Karpas-422 (cell line): ENCODE measurements around the gene PAQR8. TPM values are rescaled to one million over a fixed set of nuclear protein-coding genes. Genes with fewer than 3 reads are reported as not detected.

ENCODE experiments used
- DNase-seq: peaks from one replicate; pipeline ENCODE4 v3.0.0-alpha.2; 2015
- H2AFZ ChIP-seq: fragments of 200-600 bp; sonication (generic); 2 replicates; pipeline ENCODE4 v1.6.1; 2014; ENCODE audit warnings: antibody characterized with exemption, low read length, mixed read lengths
- H3K27ac ChIP-seq: fragments of 200-600 bp; sonication (generic); 2 replicates; pipeline ENCODE4 v1.5.1; 2014; ENCODE audit warnings: mild to moderate bottlenecking, low read length, moderate library complexity
- H3K27me3 ChIP-seq: fragments of 200-600 bp; sonication (generic); 2 replicates; pipeline ENCODE4 v1.6.1; 2014; ENCODE audit warnings: low read length, mixed read lengths
- H3K36me3 ChIP-seq: fragments of 200-600 bp; sonication (generic); 2 replicates; pipeline ENCODE4 v1.6.1; 2014; ENCODE audit warnings: low read length, mixed read lengths; ENCODE audit not compliant: insufficient read depth
- H3K4me1 ChIP-seq: fragments of 200-600 bp; sonication (generic); 2 replicates; pipeline ENCODE4 v1.6.1; 2014; ENCODE audit warnings: mild to moderate bottlenecking, low read length, mixed read lengths
- H3K4me2 ChIP-seq: fragments of 200-600 bp; sonication (generic); 2 replicates; pipeline ENCODE4 v1.6.1; 2014; ENCODE audit warnings: low read length, low read depth, mild to moderate bottlenecking; ENCODE audit not compliant: poor library complexity, severe bottlenecking
- H3K4me3 ChIP-seq: fragments of 200-600 bp; sonication (generic); 2 replicates; pipeline ENCODE4 v1.5.1; 2014; ENCODE audit warnings: mild to moderate bottlenecking, antibody characterized with exemption, low read length, mixed read lengths
- H3K79me2 ChIP-seq: fragments of 200-600 bp; sonication (generic); 2 replicates; pipeline ENCODE4 v1.6.1; 2014; ENCODE audit warnings: mild to moderate bottlenecking, low read length, mixed read lengths
- H3K9ac ChIP-seq: fragments of 200-600 bp; sonication (generic); 2 replicates; pipeline ENCODE4 v1.6.0; 2014; ENCODE audit warnings: low read length
- H3K9me2 ChIP-seq: fragments of 200-600 bp; sonication (generic), shearing (Covaris generic); replicated peaks from 2 replicates; pipeline ENCODE4 v1.6.0; 2014; ENCODE audit warnings: mild to moderate bottlenecking, low read length, moderate library complexity; ENCODE audit not compliant: insufficient read depth
- H3K9me3 ChIP-seq: fragments of 300-700, 200-600 bp; sonication (generic); 2 replicates; pipeline ENCODE4 v1.6.1; 2014; ENCODE audit warnings: low read length, mixed read lengths
- H4K20me1 ChIP-seq: fragments of 200-600 bp; sonication (generic); 2 replicates; pipeline ENCODE4 v1.6.1; 2014; ENCODE audit warnings: mild to moderate bottlenecking, antibody characterized with exemption, low read length, low read depth; ENCODE audit not compliant: insufficient read depth
- total RNA-seq: library from RNA; depleted of rRNA; stranded (reverse); fragments of >200 nt; shearing (Covaris generic); gene quantifications from 2 replicates; pipeline ENCODE4 v1.2.3, GENCODE V29; 2014; ENCODE audit warnings: low replicate concordance

The PAQR8 gene
- total RNA-seq, 1 experiment from 2014 or later: 1.2 TPM

DNA sequence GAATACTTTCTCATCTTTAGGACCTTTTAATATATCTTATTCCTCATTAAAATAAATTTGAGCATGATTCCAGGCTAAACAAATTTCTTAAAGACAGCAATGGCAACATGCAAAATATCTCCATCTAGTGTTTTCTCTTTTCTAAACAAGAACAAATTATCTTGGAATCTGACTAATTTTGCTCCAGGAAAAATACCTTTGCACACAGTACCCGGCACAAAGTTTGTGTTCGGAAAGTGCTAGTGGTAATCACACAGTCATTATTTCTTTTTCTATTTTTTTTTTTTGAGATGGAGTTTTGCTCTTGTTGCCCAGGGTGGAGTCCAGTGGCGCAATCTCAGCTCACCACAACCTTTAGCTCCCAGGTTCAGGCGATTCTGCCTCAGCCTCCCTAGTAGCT lies 50.0 kb downstream of the PAQR8 start:
- Histone ChIP-seq H3K4me2 (no peak overlapping the region), H3K9me3 (no peaks in the 10 kb centered on the region), H3K36me3 (no peaks in the 10 kb centered on the region), H3K27ac (no peak overlapping the region), H3K4me1 (peaks cover 10% of the 10 kb centered on the region), H2AFZ (no peak overlapping the region), H3K9ac (no peak overlapping the region), H3K4me3 (no peak overlapping the region), H4K20me1 (no peaks in the 10 kb centered on the region), H3K27me3 (no peaks in the 10 kb centered on the region), H3K79me2 (no peaks in the 10 kb centered on the region), H3K9me2 (no peaks in the 10 kb centered on the region)
- no peak for DNase-seq

GRCh38 chr6:52415333-52415732 lies 53.4 kb downstream of the PAQR8 start:
- peak overlapping the region; percentile 21; the same call in 1 of the 2 replicates for H3K9ac ChIP-seq
- H3K4me3 ChIP-seq: no peak overlapping the region
- H3K9me3 ChIP-seq: no peaks in the 10 kb centered on the region
- H3K9me2 ChIP-seq: no peaks in the 10 kb centered on the region
- H3K4me1 ChIP-seq: peaks cover 17% of the 10 kb centered on the region
- DNase-seq: no peak
- no peak overlapping the region for H3K27ac ChIP-seq
- H3K36me3 ChIP-seq: no peaks in the 10 kb centered on the region
- no peak overlapping the region for H2AFZ ChIP-seq
- H3K27me3 ChIP-seq: no peaks in the 10 kb centered on the region
- H4K20me1 ChIP-seq: no peaks in the 10 kb centered on the region
- no peak overlapping the region for H3K4me2 ChIP-seq
- H3K79me2 ChIP-seq: no peaks in the 10 kb centered on the region

DNA sequence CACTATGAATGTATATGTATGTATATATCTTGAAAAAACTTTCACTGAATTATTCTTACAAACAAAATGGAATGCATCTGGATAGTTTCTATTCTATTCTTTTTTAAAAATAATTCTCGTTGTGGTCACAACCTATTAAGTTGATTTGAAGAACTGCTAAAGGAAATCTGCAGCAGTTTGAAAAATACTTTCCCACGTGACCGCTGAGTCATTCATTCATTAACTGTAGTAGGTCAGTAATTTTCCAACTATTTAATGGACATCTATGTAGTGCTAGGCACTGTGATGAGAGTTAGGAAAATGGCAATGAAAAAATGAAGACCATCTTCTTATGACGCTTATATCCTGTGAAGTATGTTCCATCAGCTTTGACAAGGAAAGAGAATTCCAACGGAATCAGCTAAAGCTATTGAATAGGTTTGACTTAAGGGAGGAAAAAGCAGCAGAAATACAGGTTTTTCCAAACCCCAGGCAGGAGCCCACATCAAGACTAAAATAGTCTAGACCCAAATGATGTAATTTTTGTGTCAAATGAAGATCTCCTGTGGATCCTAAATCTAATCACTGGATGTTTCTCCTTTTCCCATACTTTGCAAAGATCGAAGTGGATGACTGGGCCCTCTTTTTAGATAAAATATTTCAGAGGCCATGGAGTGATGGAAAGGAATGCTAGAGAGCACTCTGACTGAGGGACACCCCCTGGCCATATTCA lies 54.1 kb downstream of the PAQR8 start:
- DNase-seq: no peak
- Histone ChIP-seq H3K27me3 (no peaks in the 10 kb centered on the region), H3K27ac (no peak overlapping the region), H3K4me1 (peaks cover 22% of the 10 kb centered on the region), H3K79me2 (no peaks in the 10 kb centered on the region), H4K20me1 (no peaks in the 10 kb centered on the region), H3K4me2 (no peak overlapping the region), H3K36me3 (no peaks in the 10 kb centered on the region), H3K9me2 (no peaks in the 10 kb centered on the region), H3K4me3 (no peak overlapping the region), H2AFZ (no peak overlapping the region), H3K9ac (no peak overlapping the region), H3K9me3 (no peaks in the 10 kb centered on the region)

DNA sequence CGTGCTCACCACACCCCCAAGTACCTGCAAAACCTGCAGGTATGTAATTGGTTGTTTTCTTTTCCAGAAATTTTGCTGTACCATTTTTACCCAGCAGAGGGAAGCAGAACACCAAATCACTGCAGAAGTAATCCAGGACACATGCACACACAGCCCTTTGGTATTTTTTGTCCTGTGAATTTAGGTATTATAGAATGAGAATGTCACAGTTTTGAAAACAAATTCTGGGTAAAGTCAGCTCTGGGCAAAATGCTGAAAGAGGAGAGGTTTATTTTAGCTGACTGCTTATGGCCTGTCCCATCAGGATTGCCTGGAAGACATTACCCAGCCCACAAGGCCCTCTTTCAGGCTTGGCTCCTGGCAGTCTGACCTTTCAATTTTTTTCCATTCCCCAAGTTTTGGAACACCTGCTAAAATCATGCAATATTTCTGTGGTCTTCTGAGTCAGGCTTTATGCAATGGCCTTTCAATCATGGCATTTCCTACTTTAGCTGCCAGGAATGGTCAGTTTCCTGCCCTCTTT lies 54.7 kb downstream of the PAQR8 start:
- Histone ChIP-seq H3K27me3 (no peaks in the 10 kb centered on the region), H3K4me1 (peaks cover 28% of the 10 kb centered on the region), H3K36me3 (no peaks in the 10 kb centered on the region), H4K20me1 (no peaks in the 10 kb centered on the region), H3K4me2 (no peak overlapping the region), H3K9me2 (no peaks in the 10 kb centered on the region), H3K9me3 (no peaks in the 10 kb centered on the region), H3K27ac (no peak overlapping the region), H2AFZ (no peak overlapping the region), H3K79me2 (no peaks in the 10 kb centered on the region), H3K9ac (no peak overlapping the region), H3K4me3 (no peak overlapping the region)
- peak; percentile 83 for DNase-seq

- peaks cover 31% of the 10 kb centered on the region for H3K4me1 ChIP-seq
- DNase-seq: no peak
- H3K36me3 ChIP-seq: no peaks in the 10 kb centered on the region
- H3K9me2 ChIP-seq: no peaks in the 10 kb centered on the region
- no peaks in the 10 kb centered on the region for H3K79me2 ChIP-seq
- no peak overlapping the region for H3K4me3 ChIP-seq
- H2AFZ ChIP-seq: no peak overlapping the region
- no peak overlapping the region for H3K9ac ChIP-seq
- no peak overlapping the region for H3K4me2 ChIP-seq
- no peak overlapping the region for H3K27ac ChIP-seq
- no peaks in the 10 kb centered on the region for H3K27me3 ChIP-seq
- H4K20me1 ChIP-seq: no peaks in the 10 kb centered on the region
- no peaks in the 10 kb centered on the region for H3K9me3 ChIP-seq
Observed at GRCh38 chr6:52417675-52418111, 55.7 kb downstream of the PAQR8 start.

GRCh38 chr6:52418606-52419005 lies 56.7 kb downstream of the PAQR8 start:
- no peaks in the 10 kb centered on the region for H3K79me2 ChIP-seq
- no peaks in the 10 kb centered on the region for H4K20me1 ChIP-seq
- no peak overlapping the region for H3K27ac ChIP-seq
- H2AFZ ChIP-seq: no peak overlapping the region
- H3K4me3 ChIP-seq: no peak overlapping the region
- no peaks in the 10 kb centered on the region for H3K36me3 ChIP-seq
- H3K27me3 ChIP-seq: no peaks in the 10 kb centered on the region
- H3K9me3 ChIP-seq: no peaks in the 10 kb centered on the region
- DNase-seq: no peak
- H3K4me2 ChIP-seq: no peak overlapping the region
- H3K9ac ChIP-seq: no peak overlapping the region; the same call in 1 of the 2 replicates
- H3K4me1 ChIP-seq: peaks cover 31% of the 10 kb centered on the region
- H3K9me2 ChIP-seq: no peaks in the 10 kb centered on the region

- H3K9ac ChIP-seq: peak within 1 kb of the TSS; percentile 94
- peaks cover 32% of the 10 kb centered on the region for H3K4me1 ChIP-seq
- H3K79me2 ChIP-seq: no peaks in the 10 kb centered on the region
- no peaks in the 10 kb centered on the region for H3K9me3 ChIP-seq
- peak within 1 kb of the TSS; percentile 71 for H3K4me3 ChIP-seq
- no peaks in the 10 kb centered on the region for H3K27me3 ChIP-seq
- DNase-seq: peak; percentile 99
- H3K36me3 ChIP-seq: no peaks in the 10 kb centered on the region
- H4K20me1 ChIP-seq: no peaks in the 10 kb centered on the region
- peak within 1 kb of the TSS; percentile 85 for H2AFZ ChIP-seq
- peak within 1 kb of the TSS; percentile 42; the same call in 1 of the 2 replicates for H3K27ac ChIP-seq
- H3K4me2 ChIP-seq: peak within 1 kb of the TSS; percentile 96
- H3K9me2 ChIP-seq: no peaks in the 10 kb centered on the region
Observed at GRCh38 chr6:52419809-52420667, 58.1 kb downstream of the PAQR8 start, which contains the start of gene EFHC1. EFHC1 (plus strand) TSS chr6:52420342; CDS start chr6:52420411, 69 bp downstream.
